HFFc6 (cell line): ENCODE results near the gene CHTOP. TPM values are rescaled to one million over a fixed set of nuclear protein-coding genes. Genes with fewer than 3 reads are reported as not detected.

Experiments used
- DNase-seq: peaks from one replicate; pipeline ENCODE4 v3.0.0-alpha.2; 2018
- H3K27ac Mint-ChIP-seq: 2 replicates; pipeline ENCODE4 v1.8.0; 2020; ENCODE audit warnings: mild to moderate bottlenecking, mixed read lengths
- H3K27me3 Mint-ChIP-seq: 2 replicates; pipeline ENCODE4 v1.8.0; 2021; ENCODE audit warnings: mild to moderate bottlenecking, moderate library complexity, mixed read lengths; ENCODE audit not compliant: insufficient read depth
- H3K36me3 Mint-ChIP-seq: 2 replicates; pipeline ENCODE4 v1.8.0; 2021; ENCODE audit warnings: low read depth, mixed read lengths
- H3K4me1 Mint-ChIP-seq: 2 replicates; pipeline ENCODE4 v1.8.0; 2020; ENCODE audit warnings: low read depth, mixed read lengths
- H3K4me3 Mint-ChIP-seq: 2 replicates; pipeline ENCODE4 v1.8.0; 2020; ENCODE audit warnings: mild to moderate bottlenecking, moderate library complexity, mixed read lengths
- H3K9me3 Mint-ChIP-seq: 2 replicates; pipeline ENCODE4 v1.8.0; 2020; ENCODE audit warnings: mild to moderate bottlenecking, mixed read lengths
- total RNA-seq, 6 experiments: library from RNA; stranded (reverse); fragmentation: NEBNext Ultra II Directional; extraction: Animal tissue kit (Norgen Biotek cat#: 25700); gene quantifications; 2 replicates in 1 of 6; 3 replicates in 5 of 6; pipeline ENCODE4 v1.2.3, GENCODE V29; 2021
- TF ChIP-seq, protein P1 (sequence below): fragments of 200-600 bp; sonication (generic); IDR thresholded peaks from 2 replicates; pipeline ENCODE4 v1.5.0; 2021; ENCODE audit warnings: antibody characterized with exemption, mild to moderate bottlenecking

CHTOP gene
- total RNA-seq, 6 experiments from 2014 or later, result 48.1 to 57.9 (median 53.9) TPM

DNA sequence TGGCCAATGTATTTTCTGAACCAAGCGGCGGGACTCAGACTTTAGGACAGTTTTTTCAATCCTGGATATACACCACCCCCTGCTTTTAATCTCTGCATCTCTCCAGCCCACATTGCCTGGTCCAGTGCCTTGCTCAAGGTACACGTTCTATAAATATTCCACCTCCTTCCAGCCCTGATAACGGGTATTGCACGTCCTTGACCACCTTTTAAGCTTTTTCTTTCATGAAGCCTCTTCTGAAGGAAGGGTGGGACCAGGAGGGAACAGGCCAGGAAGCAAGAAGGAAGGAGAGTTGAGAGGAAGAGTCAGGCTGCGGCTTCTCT, 24.3 kb upstream of the CHTOP start:
- Mint-ChIP-seq H3K27ac (peak overlapping the region; percentile 96), H3K4me1 (peaks cover 57% of the 10 kb centered on the region)

DNA sequence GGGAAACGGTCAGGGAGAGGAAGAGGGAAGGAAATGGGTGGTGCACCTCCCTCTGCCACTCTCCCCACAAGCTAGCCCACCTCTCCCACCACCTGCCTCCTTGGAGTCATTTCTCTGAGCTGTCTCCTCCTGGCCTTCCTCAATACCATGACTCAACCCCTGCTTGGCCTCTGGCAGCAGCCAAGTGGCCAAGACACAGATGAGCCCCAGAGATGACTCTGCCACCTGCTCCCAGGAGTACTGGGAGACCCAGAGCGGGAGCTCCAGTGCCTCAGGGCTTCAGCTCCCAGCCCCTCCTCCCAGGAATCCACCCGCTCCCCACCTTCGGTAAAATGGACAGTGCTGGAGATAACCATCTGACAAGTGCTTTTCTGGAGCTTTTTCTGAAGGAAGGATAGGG, 23.5 kb upstream of the CHTOP start:
- H3K4me1 Mint-ChIP-seq, result peaks cover 59% of the 10 kb centered on the region
- DNase-seq, result peak; percentile 51
- peaks cover 3% of the 10 kb centered on the region for H3K27me3 Mint-ChIP-seq
- H3K9me3 Mint-ChIP-seq, result no peaks in the 10 kb centered on the region
- peak overlapping the region; percentile 96 for H3K27ac Mint-ChIP-seq
- H3K4me3 Mint-ChIP-seq, result peak overlapping the region; percentile 96
- TF ChIP-seq, protein P1, sequence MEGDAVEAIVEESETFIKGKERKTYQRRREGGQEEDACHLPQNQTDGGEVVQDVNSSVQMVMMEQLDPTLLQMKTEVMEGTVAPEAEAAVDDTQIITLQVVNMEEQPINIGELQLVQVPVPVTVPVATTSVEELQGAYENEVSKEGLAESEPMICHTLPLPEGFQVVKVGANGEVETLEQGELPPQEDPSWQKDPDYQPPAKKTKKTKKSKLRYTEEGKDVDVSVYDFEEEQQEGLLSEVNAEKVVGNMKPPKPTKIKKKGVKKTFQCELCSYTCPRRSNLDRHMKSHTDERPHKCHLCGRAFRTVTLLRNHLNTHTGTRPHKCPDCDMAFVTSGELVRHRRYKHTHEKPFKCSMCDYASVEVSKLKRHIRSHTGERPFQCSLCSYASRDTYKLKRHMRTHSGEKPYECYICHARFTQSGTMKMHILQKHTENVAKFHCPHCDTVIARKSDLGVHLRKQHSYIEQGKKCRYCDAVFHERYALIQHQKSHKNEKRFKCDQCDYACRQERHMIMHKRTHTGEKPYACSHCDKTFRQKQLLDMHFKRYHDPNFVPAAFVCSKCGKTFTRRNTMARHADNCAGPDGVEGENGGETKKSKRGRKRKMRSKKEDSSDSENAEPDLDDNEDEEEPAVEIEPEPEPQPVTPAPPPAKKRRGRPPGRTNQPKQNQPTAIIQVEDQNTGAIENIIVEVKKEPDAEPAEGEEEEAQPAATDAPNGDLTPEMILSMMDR, result no peak
- H3K36me3 Mint-ChIP-seq, result peaks cover 24% of the 10 kb centered on the region

More for the DNA sequence above, 24.3 kb upstream of the CHTOP start:
- Mint-ChIP-seq H3K36me3 (peaks cover 28% of the 10 kb centered on the region), H3K27me3 (peaks cover 3% of the 10 kb centered on the region), H3K4me3 (peak overlapping the region; percentile 96), H3K9me3 (no peaks in the 10 kb centered on the region)
- TF ChIP-seq, protein P1, result no peak
- DNase-seq, result no peak

DNA sequence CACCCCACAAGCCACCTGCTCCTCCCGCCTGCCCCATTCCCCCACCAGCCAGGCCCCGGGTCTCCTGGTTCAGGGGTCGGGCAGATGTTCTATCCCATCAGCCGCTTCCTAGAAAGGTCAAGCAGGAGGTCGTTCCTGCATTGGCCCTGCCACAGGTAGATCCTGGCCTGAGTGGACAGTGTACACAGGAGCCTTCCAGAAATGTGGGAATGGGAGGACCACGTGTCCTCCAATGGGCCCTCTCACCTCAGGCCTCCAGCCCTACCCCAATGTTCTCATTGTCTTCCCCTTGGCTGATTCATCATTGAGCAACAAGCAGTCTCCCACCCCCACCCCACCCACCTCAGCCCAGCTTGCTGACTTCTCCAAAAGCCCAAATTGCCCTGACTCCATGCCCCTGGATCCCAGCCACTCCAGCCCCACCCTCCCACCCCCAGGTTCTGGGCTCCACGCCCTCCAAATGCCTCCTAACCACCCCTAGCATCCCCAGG, 23.0 kb upstream of the CHTOP start:
- TF ChIP-seq, protein P1, result no peak
- DNase-seq, result no peak
- peak overlapping the region; percentile 96 for H3K27ac Mint-ChIP-seq
- H3K4me3 Mint-ChIP-seq, result peak overlapping the region; percentile 96
- peaks cover 3% of the 10 kb centered on the region for H3K27me3 Mint-ChIP-seq
- no peaks in the 10 kb centered on the region for H3K9me3 Mint-ChIP-seq
- peaks cover 23% of the 10 kb centered on the region for H3K36me3 Mint-ChIP-seq
- H3K4me1 Mint-ChIP-seq, result peaks cover 59% of the 10 kb centered on the region

DNA sequence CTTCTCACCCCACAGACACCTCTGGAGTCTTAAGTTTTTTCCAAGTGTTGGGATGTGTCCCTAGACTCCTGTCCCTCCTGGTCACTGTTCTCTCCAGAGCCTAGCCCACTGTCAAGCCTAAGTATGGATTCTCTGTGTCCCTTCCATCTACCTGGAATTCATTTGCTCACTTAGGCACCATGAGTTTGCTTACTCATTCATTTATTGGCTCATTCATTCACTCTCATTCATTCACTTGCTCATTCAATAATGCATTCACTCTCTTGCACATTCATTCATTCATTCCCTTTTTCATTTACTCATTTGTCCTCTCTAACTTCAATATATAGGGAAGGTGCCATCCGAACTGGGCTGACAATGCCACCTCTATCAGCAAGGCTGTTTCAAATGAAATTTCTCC, 22.5 kb upstream of the CHTOP start:
- TF ChIP-seq, protein P1, result no peak
- H3K27ac Mint-ChIP-seq, result peak overlapping the region; percentile 96
- peaks cover 3% of the 10 kb centered on the region for H3K27me3 Mint-ChIP-seq
- DNase-seq, result no peak
- peaks cover 23% of the 10 kb centered on the region for H3K36me3 Mint-ChIP-seq
- H3K4me1 Mint-ChIP-seq, result peaks cover 63% of the 10 kb centered on the region
- H3K9me3 Mint-ChIP-seq, result no peaks in the 10 kb centered on the region
- H3K4me3 Mint-ChIP-seq, result peak overlapping the region; percentile 96

DNA sequence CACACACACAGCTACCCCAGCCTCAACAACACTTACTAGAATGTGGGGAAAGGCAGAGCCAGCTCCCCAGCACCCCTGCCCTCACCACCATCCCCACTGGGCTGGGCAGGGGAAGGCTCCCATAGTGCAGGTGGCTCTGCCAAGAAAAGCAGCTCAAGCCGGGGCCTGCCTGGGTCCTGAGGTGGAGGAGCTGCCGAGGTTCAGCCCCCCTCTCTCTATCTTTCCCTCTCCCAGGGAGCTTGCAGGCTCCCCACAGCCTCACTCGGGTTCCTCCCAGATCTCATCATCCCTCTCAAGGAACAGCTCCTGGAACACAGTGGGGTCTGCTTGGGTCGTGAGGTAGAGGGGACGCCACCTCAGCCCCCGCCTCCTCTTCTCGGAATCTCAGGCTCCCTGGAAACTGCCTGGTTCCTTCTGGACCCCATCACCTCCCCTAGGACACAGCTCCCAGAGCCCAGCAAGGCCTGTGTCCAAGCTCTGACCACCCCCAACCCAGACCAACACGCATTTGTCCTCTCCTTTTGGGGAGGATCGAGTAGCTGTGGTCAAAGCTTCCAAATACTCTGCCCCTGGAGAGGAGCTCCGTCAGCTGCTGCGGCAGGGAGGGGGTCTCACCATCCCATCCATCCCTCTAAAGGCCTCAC, 21.6 kb upstream of the CHTOP start:
- Mint-ChIP-seq H3K36me3 (peaks cover 23% of the 10 kb centered on the region), H3K4me3 (peak overlapping the region; percentile 96), H3K9me3 (no peaks in the 10 kb centered on the region), H3K27ac (peak overlapping the region; percentile 96), H3K27me3 (peaks cover 4% of the 10 kb centered on the region), H3K4me1 (peaks cover 71% of the 10 kb centered on the region)
- TF ChIP-seq, protein P1, result no peak
- DNase-seq, result no peak
